HFF-Myc (cell line): ENCODE data around the gene DGCR2.

Source experiments
- DNase-seq: peaks from one replicate; pipeline ENCODE4 v3.0.0-alpha.2; 2011; ENCODE audit warnings: low read depth; ENCODE audit errors: extremely low read depth
- H3K4me3 ChIP-seq: replicated peaks from 2 replicates; pipeline ENCODE4 v1.5.1; 2011; ENCODE audit warnings: low read depth, mild to moderate bottlenecking, control low read depth, low read length
- TF ChIP-seq, protein P1 (sequence below): IDR thresholded peaks from 2 replicates; pipeline ENCODE4 v1.5.1; 2012; ENCODE audit warnings: mild to moderate bottlenecking, low read depth, low read length, control low read depth; ENCODE audit errors: missing control alignments

DGCR2 gene

DNA sequence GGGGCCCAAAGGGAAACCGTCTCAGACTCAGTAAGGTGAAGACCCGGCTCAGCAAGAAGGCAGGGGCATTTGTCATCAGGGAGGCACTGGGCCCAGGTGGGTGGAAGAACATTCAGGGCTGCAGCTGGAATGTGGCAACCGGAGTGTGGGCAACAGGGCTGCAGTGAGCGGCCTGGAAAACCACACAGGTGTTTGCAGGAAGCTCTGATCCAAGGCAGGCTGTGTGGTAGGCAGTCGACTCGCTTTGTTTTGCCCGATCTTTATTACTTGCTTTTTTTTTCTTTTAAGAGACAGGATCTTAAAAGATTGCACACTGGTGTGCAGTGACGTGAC lies 82.8 kb downstream of the DGCR2 start:
- no peak overlapping the region for H3K4me3 ChIP-seq
- TF ChIP-seq, protein P1, sequence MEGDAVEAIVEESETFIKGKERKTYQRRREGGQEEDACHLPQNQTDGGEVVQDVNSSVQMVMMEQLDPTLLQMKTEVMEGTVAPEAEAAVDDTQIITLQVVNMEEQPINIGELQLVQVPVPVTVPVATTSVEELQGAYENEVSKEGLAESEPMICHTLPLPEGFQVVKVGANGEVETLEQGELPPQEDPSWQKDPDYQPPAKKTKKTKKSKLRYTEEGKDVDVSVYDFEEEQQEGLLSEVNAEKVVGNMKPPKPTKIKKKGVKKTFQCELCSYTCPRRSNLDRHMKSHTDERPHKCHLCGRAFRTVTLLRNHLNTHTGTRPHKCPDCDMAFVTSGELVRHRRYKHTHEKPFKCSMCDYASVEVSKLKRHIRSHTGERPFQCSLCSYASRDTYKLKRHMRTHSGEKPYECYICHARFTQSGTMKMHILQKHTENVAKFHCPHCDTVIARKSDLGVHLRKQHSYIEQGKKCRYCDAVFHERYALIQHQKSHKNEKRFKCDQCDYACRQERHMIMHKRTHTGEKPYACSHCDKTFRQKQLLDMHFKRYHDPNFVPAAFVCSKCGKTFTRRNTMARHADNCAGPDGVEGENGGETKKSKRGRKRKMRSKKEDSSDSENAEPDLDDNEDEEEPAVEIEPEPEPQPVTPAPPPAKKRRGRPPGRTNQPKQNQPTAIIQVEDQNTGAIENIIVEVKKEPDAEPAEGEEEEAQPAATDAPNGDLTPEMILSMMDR = no peak
- no peak for DNase-seq

- TF ChIP-seq, protein P1 = no peak
- DNase-seq = no peak
- H3K4me3 ChIP-seq = no peak overlapping the region
Observed at GRCh38 chr22:19038728-19039447, 83.3 kb downstream of the DGCR2 start.

DNA sequence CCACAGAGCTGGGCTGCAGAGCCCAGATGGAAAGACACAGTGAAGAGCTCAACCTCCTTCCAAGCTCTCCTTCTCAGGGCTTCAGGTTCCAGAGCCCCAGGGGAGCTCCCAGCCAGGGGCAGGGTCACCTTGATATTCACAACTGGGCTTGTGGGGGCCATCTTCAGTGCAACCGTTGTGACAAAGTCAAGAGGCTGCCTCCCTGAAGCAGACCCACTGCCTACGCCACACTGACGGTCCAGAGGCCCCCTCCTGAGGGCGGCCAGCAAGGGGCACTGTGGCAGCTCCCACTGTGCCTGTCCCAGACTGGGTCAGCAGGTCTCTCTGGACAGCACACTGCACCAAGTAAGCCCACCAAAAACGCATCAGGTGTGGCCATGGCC lies 84.1 kb downstream of the DGCR2 start:
- no peak for DNase-seq
- TF ChIP-seq, protein P1 = no peak
- H3K4me3 ChIP-seq = no peak overlapping the region

DNA sequence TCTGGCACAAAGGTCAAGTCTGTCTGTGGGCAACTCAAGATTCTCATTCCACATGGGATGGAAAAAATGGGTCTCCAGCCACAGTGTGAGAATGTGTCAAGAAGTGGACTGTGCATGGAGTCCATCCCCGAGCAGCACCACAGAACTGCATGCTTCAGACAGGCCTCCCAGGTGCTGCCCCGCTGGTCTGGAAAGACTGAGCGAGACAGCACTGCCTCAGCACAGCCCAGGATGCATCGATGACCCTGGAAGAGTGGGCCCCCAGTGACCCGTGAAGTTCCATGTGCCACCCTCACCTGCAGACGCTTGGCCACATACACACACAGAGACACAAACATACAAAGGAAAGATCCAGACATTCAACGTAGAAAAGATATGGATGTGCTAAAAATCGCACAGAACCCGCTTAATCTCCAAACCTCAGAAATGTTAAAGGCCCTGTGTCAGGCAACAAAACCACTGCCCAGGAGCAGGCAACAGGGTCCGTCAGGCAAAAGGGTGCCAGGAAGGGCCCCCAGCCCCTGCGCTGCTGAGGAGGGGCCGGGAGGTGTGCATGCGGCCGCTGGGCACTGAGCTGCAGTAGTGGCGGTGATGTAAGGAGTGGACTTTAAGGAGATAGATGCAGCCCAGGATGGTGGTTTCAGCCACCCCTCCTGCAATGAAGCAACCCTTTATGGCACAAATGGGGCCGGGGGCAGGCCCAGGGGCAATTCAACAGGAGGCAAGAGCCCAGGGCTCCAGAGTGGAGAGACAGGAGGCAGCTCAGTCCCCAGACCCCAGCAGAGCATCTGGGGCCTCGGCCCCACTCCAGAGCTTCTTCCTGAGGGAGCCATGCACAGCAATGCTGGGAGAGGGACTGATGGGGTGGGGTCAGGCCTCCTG lies 84.7 kb downstream of the DGCR2 start:
- TF ChIP-seq, protein P1 = no peak
- DNase-seq = no peak
- no peak overlapping the region for H3K4me3 ChIP-seq

DNA sequence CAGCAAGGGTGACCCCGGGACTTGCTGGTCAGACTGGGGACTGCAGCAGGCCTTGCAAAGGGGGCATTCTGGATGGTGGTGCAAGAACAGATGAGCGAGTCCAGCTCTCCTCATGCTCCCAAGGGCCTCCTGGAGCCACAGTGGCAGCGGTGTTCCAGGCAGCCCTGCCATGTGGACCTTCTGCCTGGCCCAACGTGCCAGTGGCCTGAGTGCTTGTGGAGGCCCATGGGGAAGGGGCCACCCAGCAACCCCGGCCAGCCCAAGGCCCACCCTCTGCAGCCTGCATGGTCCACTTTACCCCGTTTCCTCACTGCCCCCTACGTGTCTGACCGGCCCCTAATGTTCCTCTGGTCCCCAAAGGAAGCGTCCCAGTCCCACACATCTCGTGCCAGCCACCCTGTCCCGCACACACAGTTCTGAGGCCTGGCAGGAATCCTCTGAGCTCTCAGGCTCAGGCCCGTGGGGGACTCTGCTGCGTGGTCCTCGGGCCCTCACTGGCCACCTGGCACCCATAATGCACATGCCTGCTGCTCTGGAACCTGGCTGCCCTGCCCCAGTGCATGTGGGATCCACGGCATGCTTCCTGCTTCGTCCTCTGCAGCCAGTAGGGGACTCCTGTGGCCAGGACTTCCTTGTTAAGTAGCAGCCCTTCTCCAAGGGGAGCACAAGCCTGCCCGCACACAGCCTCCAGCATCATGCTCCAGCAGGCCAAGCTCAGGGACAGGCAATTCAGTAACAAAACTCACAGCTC lies 85.5 kb downstream of the DGCR2 start:
- no peak for DNase-seq

GRCh38 chr22:19036229-19036522 lies 86.0 kb downstream of the DGCR2 start:
- TF ChIP-seq, protein P1 = no peak
- H3K4me3 ChIP-seq = no peak overlapping the region

More for the DNA sequence above, 85.5 kb downstream of the DGCR2 start:
- TF ChIP-seq, protein P1 = no peak
- H3K4me3 ChIP-seq = no peak overlapping the region

More at GRCh38 chr22:19036229-19036522, 86.0 kb downstream of the DGCR2 start:
- DNase-seq = no peak
